GM19395 (cell line): ENCODE results near the gene MCRIP2.

Source experiments
- ATAC-seq: cut with Tn5 transposase; IDR thresholded peaks from one replicate; pipeline ENCODE4 v1.9.1; 2021; ENCODE audit warnings: mild to moderate bottlenecking, moderate library complexity; ENCODE audit not compliant: unreplicated experiment

The MCRIP2 gene

DNA sequence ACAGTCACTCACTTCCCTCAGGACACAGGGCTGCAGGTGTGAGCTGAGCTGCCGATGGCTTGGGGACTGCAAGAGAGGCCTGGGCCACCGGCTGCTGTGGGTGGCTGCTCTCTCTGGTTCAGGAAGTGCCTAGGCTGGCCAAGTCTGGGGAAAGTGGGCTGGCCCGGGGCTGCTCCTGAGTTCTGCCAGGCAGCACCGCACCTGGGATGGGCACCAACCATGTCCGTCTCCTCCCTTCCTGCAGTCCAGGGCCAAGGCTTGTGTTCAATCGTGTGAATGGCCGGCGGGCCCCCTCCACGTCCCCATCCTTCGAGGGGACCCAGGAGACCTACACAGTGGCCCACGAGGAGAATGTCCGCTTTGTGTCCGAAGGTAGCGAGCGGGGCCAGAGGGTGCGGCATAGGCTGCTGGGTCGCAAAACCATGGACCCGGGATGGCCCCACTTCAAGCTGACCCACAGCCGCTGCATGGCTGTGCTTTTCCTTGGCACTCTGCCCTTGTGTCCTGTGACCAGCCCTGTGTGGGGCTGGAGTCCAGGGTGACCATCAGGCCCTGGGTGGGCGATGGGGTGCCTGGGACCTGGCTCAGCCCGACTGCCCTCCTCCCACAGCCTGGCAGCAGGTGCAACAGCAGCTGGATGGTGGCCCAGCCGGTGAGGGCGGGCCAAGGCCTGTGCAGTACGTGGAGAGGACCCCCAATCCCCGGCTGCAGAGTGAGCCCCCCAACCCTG lies 5.7 kb downstream of the MCRIP2 start:
- ATAC-seq = no peak

DNA sequence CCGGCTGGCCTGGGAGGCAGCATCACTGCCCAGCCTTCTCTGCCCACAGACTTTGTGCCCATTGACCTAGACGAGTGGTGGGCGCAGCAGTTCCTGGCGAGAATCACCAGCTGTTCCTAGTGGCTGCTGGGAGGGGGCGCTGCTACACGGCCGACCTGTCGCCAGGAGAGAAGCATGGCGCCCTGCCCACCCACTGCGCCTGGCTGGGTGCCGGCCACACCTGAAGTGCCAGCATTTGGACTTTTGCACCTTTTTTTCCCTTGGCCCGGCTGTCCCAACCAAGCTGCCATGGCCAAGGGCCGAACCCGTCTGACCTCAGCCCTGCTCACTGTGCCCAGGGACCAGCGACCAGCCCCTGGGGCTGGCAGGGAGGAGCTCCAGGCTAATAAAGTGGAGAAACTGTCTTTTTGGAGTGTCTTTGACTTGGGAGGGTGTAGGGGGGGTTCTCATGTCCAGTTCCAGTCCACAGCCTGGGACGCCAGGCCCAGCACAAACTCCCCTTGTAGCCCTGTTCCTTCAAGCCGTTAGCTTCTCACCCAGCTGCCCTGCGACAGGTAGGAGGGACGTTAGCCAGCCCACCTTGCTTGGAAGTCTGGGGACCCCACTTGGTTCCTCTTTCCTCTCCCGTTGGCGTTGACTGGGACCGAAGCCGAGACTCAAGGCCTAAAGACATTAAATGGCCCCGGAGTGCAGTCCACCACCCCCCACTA lies 6.6 kb downstream of the MCRIP2 start:
- ATAC-seq = no peak

DNA sequence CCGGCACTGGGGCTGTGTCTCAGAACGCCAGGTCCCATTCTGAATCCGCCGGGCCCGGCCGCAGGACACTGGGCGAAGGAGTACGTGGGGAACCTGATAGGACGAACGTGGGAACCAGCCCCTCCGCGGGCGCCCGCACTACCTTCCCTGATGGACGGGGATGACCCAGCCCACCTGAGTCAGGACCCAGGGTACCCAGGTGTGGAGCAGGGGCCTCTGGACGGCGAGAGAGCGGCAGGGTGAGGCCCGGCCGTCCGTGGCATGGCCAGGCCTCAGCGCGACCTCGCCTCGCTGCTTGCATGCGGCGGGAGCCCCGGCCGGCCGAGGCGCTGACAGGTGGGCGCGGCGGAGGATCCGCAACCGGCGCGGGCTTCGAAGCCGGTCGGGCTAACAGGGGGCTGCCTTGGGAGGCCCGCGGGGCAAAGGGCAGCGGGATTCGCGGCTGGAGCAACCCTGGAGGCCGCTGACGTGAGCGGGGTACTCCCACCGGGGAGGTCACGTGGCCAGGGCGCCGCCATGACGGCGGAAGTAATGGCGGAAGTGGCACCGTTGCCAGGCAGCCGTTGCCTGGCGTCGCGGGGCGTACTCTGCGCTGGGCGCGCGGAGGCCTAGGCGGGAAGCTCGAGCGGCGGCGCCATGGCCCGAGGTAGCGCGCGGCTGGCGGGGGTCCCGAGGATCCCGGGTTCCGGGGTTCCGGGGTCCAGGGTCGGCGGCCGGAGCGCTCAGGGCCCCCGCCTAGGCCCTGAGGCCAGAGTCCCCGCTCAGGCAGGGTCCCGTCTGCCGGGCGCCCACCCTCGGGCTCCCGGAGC lies 7.4 kb downstream of the MCRIP2 start, which contains the start of gene WDR90:
Gene WDR90, plus strand, starts transcription at position 585 of the 809 bp plus-strand sequence. Its CDS starts 52 bp downstream, at position 637.
- peak; percentile 75 for ATAC-seq

DNA sequence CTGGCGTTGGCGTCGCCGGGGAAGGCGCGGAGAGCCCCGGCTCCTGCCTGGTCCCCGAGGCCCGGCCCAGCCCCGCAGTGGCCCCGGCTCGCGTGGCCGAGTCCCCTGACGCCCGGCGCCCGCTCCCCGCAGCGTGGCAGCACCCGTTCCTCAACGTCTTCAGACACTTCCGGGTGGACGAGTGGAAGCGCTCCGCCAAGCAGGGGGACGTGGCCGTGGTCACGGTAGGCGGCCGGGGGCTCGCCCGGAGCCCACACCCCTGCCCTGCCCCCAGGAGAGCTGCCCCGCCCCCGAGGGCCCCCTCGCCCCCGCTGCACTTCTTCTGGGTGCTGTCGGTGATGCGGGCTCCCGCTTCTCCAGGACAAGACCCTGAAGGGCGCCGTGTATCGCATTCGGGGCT lies 8.0 kb downstream of the MCRIP2 start:
- ATAC-seq = no peak

DNA sequence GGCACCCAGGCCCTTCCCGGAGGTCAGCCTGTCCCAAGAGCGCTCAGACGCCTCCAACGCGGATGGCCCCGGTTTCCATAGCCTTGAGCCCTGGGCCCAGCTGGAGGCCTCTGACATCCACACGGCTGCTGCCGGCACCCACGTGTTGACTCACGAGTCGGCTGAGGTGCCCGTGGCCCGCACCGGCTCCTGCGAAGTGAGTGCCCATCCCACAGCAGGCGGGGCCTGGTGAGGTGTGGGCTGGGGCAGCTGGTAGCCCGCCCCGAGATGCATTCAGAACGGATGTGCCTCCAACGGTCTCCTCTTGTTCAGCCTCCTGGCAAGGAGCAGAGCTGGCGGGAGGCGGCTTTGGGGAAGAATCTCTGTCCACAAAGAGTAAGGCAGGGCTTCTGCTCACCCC lies 10.2 kb downstream of the MCRIP2 start:
- no peak for ATAC-seq

DNA sequence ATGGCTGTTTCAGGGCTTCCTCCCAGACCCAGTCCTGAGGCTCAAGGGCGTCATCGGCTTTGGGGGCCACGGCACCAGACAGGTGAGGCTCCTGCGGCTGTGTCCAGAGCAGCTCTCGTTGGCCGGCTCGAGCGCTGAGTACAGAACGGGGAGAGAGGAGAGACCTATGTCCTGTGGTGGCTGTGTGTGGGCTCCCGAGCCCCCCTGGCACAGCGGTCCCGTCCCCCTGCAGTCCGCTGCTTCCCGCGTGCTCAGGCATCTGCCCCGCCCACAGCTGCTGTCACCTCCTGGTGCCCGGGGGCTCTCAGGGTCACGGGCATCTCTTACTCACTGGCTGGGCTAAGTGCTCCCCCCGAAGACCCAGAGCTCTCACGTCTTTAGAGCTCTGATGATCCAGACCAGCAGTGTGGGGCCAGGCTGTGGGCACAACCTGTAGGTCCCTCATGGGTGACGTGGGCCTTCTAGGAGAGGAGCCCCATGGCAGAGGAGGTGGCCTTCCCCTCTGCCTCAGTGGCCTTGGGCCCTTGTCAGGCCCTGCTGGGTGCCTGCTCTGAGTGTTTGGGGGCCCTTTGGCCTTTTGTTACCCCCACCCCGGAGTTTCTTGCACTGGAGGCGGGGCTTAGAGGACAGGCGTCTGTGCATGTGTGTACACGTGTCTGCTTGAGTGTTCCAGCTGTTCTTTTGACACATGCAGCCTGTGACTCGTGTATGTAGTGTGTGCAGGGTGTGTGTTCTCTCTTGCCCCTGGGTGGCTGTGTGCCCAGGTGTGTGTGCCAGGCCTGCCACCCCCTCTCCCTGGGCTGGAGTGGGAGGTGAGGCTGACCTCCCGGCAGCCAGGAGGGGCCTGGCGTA lies 11.1 kb downstream of the MCRIP2 start:
- ATAC-seq = no peak

DNA sequence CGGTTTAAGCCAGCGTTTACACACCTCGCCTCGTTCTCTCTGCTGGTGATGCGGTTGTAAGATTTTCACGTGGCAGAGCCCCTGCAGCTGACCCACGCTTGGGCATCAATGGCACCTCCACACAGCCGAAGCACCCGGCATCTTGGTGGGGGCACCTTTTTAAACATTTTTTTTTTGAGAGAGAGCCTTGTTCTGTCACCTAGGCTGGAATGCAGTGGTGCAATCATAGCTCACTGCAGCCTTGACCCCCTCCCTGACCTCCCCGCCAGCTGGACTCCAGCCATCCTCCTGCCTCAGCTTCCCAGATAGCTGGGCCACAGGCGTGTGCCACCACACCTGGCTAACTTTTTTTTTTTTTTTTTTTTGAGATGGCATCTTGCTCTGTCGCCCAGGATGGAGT lies 12.4 kb downstream of the MCRIP2 start:
- no peak for ATAC-seq

DNA sequence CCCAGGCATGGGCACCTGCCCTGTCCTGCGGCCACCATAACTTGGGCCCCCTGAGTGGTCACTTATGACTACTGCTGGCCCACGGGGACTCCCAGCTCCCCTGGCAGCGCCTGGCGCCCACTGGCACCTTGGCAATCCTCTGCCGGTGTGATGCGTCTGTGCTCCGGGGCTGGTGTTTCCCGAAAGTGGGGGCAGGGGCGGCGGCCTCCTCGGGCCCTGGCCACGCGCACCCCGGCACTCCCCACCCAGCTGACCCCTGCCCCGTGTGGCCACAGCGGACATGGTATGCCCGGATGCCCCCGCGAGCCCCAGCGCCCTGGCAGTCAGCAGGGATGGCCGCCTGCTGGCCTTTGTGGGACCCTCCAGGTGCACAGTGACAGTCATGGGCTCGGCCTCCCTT lies 15.9 kb downstream of the MCRIP2 start:
- ATAC-seq = no peak

DNA sequence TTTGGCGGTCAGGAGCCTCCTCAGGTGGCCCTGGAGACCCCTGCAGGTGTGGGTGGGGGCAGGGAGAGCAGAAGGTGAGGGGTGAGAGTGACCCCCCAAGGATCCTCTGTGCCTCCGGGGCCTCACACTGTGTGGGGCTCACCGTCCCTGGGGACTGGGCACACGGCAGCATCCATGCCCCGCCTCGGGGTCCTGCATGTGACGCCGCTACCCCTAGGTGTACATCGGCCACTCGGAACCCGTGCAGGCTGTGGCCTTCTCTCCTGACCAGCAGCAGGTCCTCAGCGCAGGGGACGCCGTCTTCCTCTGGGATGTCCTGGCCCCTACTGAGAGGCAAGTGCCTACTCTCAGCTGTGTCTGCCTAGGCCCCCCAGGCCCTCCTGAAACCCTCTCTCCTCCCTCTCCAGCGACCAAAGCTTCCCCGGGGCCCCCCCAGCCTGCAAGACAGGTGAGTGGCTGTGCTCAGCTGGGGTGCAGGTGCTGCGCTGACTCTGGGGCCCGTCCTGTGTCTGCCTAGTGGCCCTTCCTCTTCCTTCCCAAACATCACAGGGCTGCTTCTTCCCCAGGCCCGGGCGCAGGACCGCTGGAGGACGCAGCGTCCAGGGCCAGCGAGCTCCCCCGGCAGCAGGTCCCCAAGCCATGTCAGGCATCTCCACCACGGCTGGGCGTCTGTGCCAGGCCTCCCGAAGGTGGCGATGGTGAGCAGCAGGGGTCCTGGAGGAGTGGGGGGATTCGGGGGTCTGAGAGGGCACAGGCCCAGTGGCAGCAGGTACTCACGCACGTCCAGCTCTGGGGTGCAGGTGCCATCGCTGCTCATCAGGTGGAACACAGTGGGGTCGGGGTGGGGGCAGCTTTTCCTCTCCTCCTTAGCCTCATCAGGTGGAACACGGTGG lies 17.3 kb downstream of the MCRIP2 start:
- ATAC-seq = no peak

DNA sequence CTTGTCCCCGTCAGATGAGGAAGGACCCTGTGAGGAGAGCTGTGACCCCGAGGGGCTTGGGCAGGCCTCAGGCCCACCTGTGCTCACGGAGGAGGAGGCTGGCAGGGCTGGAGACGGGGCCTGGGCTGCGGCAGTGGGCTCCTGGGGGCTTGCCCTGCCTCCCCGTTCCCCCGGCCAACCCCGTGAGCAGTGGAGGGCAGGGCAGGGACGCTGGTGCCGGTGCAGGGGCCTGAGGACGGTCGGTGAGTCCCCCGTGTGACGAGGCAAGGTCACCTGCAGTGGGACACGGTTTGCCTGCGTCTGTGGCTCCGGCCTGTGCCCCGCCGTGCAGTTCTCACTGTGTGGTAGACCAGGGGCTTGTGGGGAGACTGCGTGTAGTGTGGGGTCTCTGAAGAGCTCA lies 18.0 kb downstream of the MCRIP2 start:
- ATAC-seq = no peak

DNA sequence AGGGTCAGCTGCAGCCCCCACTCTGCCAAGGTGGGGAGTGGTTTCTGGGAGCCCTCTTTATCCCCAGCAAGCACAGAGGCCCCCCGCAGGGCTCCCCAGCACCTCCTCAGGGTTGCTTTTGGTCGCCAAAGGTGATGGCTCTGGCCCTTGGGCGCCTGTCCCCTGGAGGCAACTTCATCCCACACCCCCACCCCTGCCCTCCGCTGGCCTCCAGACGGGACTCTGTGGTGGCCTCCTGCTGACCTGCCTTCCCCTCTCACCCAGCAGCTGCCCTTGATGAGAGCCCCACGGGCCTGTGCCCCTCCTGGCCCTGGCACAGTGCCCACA lies 18.5 kb downstream of the MCRIP2 start:
- ATAC-seq = no peak

DNA sequence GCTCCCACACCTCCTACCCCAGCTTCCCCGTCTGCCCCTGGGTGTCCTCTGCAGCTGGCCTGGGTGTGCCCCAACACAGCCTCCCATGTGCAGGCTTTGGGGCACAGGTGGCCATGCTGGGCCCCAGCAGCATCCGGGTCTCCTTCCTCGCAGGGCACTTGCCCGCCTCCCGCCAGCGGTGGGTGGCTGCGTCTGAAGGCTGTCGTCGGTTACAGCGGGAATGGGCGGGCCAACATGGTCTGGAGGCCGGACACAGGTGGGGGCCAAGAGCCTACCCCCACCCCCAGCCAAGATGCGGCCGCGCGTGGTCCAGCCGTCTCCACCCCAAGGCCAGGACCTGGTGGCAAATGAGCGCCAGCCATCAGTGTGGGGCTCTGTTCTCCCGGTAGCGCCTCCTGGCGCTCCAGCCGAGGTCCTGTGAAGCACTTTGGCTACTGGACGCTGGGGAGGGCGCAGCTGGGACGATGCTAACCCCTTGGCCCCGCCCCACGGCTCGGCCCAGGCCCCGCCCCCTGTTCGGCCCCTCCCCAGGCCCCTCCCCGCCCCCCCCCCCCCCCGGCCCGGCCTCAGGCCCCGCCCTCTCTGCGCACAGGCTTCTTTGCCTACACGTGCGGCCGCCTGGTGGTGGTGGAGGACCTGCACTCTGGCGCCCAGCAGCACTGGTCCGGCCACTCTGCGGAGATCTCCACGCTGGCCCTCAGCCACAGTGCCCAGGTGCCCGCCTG lies 19.0 kb downstream of the MCRIP2 start:
- peak; percentile 53 for ATAC-seq

DNA sequence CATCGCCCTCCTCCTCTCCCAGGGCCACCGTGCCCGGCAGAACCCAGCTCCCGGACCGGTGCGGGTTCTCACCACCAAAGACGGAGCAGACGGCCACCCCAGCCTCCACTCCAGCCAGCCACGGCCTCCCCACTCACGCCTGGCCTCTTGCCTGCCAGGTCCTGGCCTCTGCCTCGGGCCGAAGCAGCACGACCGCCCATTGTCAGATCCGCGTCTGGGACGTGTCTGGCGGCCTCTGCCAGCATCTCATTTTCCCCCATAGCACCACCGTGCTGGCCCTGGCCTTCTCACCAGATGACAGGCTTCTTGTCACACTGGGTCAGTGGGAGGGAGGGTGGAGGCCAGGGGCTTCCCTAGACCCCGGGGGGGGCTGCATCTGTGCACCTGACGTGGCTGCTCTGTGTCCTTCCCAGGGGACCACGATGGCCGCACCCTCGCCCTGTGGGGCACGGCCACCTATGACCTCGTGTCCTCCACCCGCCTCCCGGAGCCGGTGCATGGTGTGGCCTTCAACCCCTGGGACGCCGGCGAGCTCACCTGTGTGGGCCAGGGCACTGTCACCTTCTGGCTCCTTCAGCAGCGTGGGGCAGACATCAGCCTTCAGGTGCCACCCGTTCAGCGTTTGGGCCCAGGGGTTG lies 19.7 kb downstream of the MCRIP2 start:
- ATAC-seq = peak; percentile 23

DNA sequence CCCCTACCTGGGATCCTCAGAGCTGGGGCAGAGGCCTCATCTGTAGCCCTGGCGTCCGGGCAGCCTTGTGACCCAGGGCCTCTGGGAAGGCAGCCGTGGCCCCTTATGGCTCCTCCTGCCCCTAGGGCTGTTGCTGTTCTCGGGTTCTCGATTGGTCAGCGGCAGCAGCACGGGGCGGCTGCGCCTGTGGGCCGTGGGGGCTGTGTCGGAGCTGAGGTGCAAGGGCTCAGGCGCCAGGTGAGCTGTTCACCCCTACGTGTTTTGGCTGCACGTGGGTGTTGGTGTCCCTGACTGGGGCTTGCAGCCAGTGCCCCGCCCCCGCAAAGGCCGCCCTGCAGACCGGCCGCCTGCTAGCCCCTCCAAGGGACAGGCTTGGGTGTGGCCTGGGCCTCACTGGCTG lies 20.5 kb downstream of the MCRIP2 start:
- no peak for ATAC-seq

DNA sequence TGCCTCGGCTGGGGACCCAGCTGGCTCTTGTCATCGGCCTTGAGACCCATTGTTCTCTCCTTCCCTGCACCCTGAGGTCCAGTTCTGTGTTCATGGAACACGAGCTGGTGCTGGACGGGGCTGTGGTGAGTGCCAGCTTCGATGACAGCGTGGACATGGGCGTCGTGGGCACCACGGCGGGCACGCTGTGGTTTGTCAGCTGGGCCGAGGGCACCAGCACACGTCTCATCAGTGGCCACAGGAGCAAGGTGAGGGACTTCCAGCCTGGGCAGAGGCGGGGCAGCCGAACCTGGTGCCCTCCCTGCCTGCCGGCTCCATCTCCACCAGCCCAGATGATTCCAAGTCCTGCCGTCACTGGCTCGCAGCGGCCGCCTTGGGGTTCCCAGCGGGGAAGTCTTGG lies 21.0 kb downstream of the MCRIP2 start:
- no peak for ATAC-seq

DNA sequence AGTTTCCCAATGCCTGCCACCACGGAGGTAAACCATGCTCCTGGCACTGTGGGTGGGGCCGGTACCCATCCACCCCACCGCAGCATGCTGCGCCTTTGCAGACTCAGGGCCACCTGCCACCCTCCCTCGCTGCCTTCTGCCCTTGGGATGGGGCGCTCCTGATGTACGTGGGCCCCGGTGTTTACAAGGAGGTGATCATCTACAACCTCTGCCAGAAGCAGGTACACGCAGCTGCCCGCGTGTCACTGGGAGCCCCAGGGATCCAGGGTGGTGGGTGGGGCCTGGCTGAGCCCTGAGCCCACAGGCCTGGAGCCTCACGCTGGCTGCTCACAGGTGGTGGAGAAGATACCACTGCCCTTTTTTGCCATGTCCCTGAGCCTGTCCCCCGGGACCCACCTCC lies 24.9 kb downstream of the MCRIP2 start:
- ATAC-seq = no peak

DNA sequence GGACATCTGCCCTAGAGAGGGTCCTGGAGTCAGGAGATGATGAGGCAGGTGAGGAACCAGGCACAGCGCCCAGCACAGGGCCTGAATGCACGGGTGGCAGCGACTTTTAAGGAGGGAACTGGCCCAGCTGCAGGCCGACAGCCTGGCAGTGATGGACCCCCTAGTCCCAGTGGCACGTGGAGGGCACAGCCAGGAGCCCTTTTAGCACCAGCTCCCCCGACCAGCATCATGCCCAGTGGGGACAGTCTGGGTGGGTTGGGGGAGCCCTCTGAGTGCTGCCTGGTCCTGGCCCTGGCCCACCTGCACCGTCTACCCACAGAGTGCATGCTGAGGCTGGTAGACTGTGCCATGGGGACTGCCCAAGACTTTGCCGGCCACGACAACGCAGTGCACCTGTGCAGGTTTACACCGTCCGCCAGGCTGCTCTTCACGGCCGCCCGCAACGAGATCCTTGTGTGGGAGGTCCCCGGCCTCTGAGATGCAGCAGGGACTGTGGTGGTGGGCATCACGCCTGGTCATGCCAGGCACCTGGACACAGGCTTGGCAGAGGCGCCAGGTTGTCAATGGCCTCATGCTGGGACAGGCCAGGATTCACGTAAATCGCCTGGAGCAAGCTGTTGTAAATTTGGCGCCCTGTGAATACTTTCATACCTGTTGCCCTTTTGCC lies 25.6 kb downstream of the MCRIP2 start:
- no peak for ATAC-seq
